WTC11 (cell line): ENCODE results near the gene CACNG5.

ENCODE experiments used
- ESRRA ChIP-seq: sonication (generic); formaldehyde crosslinking; IDR thresholded peaks from 2 replicates; pipeline ENCODE4 v1.8.1; 2022; ENCODE audit warnings: mild to moderate bottlenecking, missing genetic modification reagents, borderline replicate concordance
- JUN ChIP-seq: sonication (generic); formaldehyde crosslinking; IDR thresholded peaks from 2 replicates; pipeline ENCODE4 v1.8.0; 2023; ENCODE audit warnings: mild to moderate bottlenecking, missing genetic modification reagents
- NR2C2 ChIP-seq: sonication (generic); formaldehyde crosslinking; IDR thresholded peaks from 2 replicates; pipeline ENCODE4 v1.8.0; 2022; ENCODE audit warnings: mild to moderate bottlenecking, missing genetic modification reagents
- ZNF232 ChIP-seq: sonication (generic); formaldehyde crosslinking; IDR thresholded peaks from 2 replicates; pipeline ENCODE4 v1.8.0; 2022; ENCODE audit warnings: mild to moderate bottlenecking, missing genetic modification reagents
- ZNF512 ChIP-seq: sonication (generic); formaldehyde crosslinking; IDR thresholded peaks from 2 replicates; pipeline ENCODE4 v1.8.1; 2022; ENCODE audit warnings: missing genetic modification reagents, borderline replicate concordance
- TF ChIP-seq, protein P1 (sequence below): sonication (generic); formaldehyde crosslinking; IDR thresholded peaks from 2 replicates; pipeline ENCODE4 v1.8.1; 2022; ENCODE audit warnings: low read depth, missing genetic modification reagents, borderline replicate concordance
- TF ChIP-seq, protein P2 (sequence below): sonication (generic); formaldehyde crosslinking; IDR thresholded peaks from 2 replicates; pipeline ENCODE4 v1.8.1; 2023; ENCODE audit warnings: mild to moderate bottlenecking, missing genetic modification reagents, moderate library complexity
- TF ChIP-seq, protein P3 (sequence below): fragments of 200-600 bp; IDR thresholded peaks from 2 replicates; pipeline ENCODE4 v1.8.0; 2022; ENCODE audit warnings: antibody characterized with exemption

DNA sequence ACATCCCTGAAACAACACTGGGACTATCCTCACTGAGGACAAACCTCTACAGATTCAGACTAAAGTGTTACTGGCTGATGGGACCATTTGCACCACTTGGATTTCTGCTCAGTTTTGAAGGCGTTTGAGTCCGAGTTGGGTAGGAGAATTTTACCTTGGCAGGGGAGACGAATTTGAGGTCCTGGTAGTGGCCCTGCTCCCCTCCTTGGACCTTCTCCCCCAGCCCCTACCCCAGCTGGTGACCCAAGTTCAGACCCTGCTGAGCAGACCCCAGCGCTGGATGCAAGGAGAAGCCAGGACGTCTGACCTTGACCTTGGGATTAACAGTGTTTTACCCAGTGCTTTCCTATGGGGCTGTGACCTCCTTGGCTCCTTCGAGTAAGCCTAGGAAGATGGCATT is 13.6 kb downstream of the CACNG5 start:
- TF ChIP-seq ZNF232, result no peak
- TF ChIP-seq, protein P1, sequence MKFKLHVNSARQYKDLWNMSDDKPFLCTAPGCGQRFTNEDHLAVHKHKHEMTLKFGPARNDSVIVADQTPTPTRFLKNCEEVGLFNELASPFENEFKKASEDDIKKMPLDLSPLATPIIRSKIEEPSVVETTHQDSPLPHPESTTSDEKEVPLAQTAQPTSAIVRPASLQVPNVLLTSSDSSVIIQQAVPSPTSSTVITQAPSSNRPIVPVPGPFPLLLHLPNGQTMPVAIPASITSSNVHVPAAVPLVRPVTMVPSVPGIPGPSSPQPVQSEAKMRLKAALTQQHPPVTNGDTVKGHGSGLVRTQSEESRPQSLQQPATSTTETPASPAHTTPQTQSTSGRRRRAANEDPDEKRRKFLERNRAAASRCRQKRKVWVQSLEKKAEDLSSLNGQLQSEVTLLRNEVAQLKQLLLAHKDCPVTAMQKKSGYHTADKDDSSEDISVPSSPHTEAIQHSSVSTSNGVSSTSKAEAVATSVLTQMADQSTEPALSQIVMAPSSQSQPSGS, result no peak
- TF ChIP-seq NR2C2, result no peak
- no peak for TF ChIP-seq ZNF512 (CRISPR knock-in tag)
- TF ChIP-seq, protein P2, sequence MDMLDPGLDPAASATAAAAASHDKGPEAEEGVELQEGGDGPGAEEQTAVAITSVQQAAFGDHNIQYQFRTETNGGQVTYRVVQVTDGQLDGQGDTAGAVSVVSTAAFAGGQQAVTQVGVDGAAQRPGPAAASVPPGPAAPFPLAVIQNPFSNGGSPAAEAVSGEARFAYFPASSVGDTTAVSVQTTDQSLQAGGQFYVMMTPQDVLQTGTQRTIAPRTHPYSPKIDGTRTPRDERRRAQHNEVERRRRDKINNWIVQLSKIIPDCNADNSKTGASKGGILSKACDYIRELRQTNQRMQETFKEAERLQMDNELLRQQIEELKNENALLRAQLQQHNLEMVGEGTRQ (CRISPR knock-in tag), result no peak
- TF ChIP-seq JUN (CRISPR knock-in tag), result no peak
- TF ChIP-seq ESRRA (CRISPR knock-in tag), result no peak
- TF ChIP-seq, protein P3, sequence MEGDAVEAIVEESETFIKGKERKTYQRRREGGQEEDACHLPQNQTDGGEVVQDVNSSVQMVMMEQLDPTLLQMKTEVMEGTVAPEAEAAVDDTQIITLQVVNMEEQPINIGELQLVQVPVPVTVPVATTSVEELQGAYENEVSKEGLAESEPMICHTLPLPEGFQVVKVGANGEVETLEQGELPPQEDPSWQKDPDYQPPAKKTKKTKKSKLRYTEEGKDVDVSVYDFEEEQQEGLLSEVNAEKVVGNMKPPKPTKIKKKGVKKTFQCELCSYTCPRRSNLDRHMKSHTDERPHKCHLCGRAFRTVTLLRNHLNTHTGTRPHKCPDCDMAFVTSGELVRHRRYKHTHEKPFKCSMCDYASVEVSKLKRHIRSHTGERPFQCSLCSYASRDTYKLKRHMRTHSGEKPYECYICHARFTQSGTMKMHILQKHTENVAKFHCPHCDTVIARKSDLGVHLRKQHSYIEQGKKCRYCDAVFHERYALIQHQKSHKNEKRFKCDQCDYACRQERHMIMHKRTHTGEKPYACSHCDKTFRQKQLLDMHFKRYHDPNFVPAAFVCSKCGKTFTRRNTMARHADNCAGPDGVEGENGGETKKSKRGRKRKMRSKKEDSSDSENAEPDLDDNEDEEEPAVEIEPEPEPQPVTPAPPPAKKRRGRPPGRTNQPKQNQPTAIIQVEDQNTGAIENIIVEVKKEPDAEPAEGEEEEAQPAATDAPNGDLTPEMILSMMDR, result no peak
